Activated naive CD4-positive, alpha-beta T cell treated with anti-CD3 and anti-CD28 coated beads, Interleukin-2, amount 50 U/mL, for 72 hours (primary cell): Measurements from ENCODE around the gene FAM124A. TPM values are rescaled to one million over a fixed set of nuclear protein-coding genes. Genes with fewer than 3 reads are reported as not detected.

Experiments
- ATAC-seq, 2 donors: fragments of 150-1000 bp; cut with Tn5 transposase; 2 replicates each; pipeline ENCODE4 v1.10.0; 2021; ENCODE audit warnings: mild to moderate bottlenecking in 2 of 2, moderate library complexity in 2 of 2
- DNase-seq, 2 donors: peaks; one replicate each; pipeline ENCODE4 v3.0.0; 2021 to 2022; ENCODE audit warnings: low spot score in 2 of 2
- H3K27ac Mint-ChIP-seq, 2 donors: one replicate each; pipeline ENCODE4 v1.8.0; 2022; ENCODE audit warnings: mild to moderate bottlenecking in 2 of 2, mixed read lengths in 2 of 2
- H3K36me3 Mint-ChIP-seq, 2 donors: one replicate each; pipeline ENCODE4 v1.8.0; 2022; ENCODE audit warnings: mixed read lengths in 2 of 2
- H3K9me3 Mint-ChIP-seq, 2 donors: one replicate each; pipeline ENCODE4 v1.8.0; 2022; ENCODE audit warnings: mixed read lengths in 2 of 2
- total RNA-seq, 2 donors: library from RNA; stranded (reverse); gene quantifications; one replicate each; pipeline ENCODE4 v1.2.3, GENCODE V29; 2022

The FAM124A gene
- under 1 TPM; 0.09 to 0.35 TPM for total RNA-seq

GRCh38 chr13:51222037-51222685, at the start of gene FAM124A:
FAM124A (plus strand) TSS chr13:51222398; CDS start chr13:51222502, 104 bp downstream.
- Mint-ChIP-seq H3K9me3 (no peaks in the 10 kb centered on the region), H3K36me3 (peaks cover 0 to 4% of the 10 kb centered on the region in 2 donors), H3K27ac (no peak within 1 kb of the TSS)
- ATAC-seq, result peak; percentile 86 to 90
- peak in 1 of 2 donors; percentile 71 for DNase-seq

GRCh38 chr13:51175021-51175420, 47.2 kb upstream of the FAM124A start:
- ATAC-seq (no peak), DNase-seq (no peak)
- no peaks in the 10 kb centered on the region for H3K36me3 Mint-ChIP-seq
- H3K27ac Mint-ChIP-seq, result no peak overlapping the region
- H3K9me3 Mint-ChIP-seq, result peaks cover 0 to 3% of the 10 kb centered on the region in 2 donors

GRCh38 chr13:51175639-51176038, 46.6 kb upstream of the FAM124A start:
- DNase-seq (no peak), ATAC-seq (no peak)
- no peaks in the 10 kb centered on the region for H3K36me3 Mint-ChIP-seq
- peaks cover 0 to 3% of the 10 kb centered on the region in 2 donors for H3K9me3 Mint-ChIP-seq
- H3K27ac Mint-ChIP-seq, result no peak overlapping the region

GRCh38 chr13:51177188-51177587, 45.0 kb upstream of the FAM124A start:
- Mint-ChIP-seq H3K36me3 (no peaks in the 10 kb centered on the region), H3K9me3 (peaks cover 0 to 3% of the 10 kb centered on the region in 2 donors), H3K27ac (no peak overlapping the region)
- ATAC-seq, result no peak
- DNase-seq, result no peak

- ATAC-seq, result no peak
- Mint-ChIP-seq H3K9me3 (peaks cover 0 to 3% of the 10 kb centered on the region in 2 donors), H3K36me3 (no peaks in the 10 kb centered on the region), H3K27ac (no peak overlapping the region)
- DNase-seq, result no peak
Observed at GRCh38 chr13:51178456-51179074, 43.6 kb upstream of the FAM124A start.

GRCh38 chr13:51179432-51179971, 42.7 kb upstream of the FAM124A start:
- Mint-ChIP-seq H3K36me3 (no peaks in the 10 kb centered on the region), H3K27ac (no peak overlapping the region), H3K9me3 (peaks cover 0 to 3% of the 10 kb centered on the region in 2 donors)
- no peak for ATAC-seq
- no peak for DNase-seq

- no peaks in the 10 kb centered on the region for H3K36me3 Mint-ChIP-seq
Observed at GRCh38 chr13:51180853-51181511, 41.2 kb upstream of the FAM124A start.

GRCh38 chr13:51181786-51182383, 40.3 kb upstream of the FAM124A start:
- no peaks in the 10 kb centered on the region for H3K9me3 Mint-ChIP-seq
- no peak overlapping the region for H3K27ac Mint-ChIP-seq
- H3K36me3 Mint-ChIP-seq, result no peaks in the 10 kb centered on the region
- no peak for DNase-seq
- no peak for ATAC-seq

More at GRCh38 chr13:51180853-51181511, 41.2 kb upstream of the FAM124A start:
- H3K9me3 Mint-ChIP-seq, result peaks cover 0 to under 1% of the 10 kb centered on the region in 2 donors
- DNase-seq (no peak), ATAC-seq (no peak)
- no peak overlapping the region for H3K27ac Mint-ChIP-seq

GRCh38 chr13:51191743-51192142, 30.5 kb upstream of the FAM124A start:
- Mint-ChIP-seq H3K9me3 (no peaks in the 10 kb centered on the region), H3K36me3 (no peaks in the 10 kb centered on the region), H3K27ac (peak overlapping the region in 1 of 2 donors; percentile 58)
- DNase-seq (no peak), ATAC-seq (no peak)

GRCh38 chr13:51192348-51192747, 29.9 kb upstream of the FAM124A start:
- Mint-ChIP-seq H3K9me3 (no peaks in the 10 kb centered on the region), H3K27ac (peak overlapping the region; percentile 10 to 16), H3K36me3 (no peaks in the 10 kb centered on the region)
- DNase-seq (no peak), ATAC-seq (peak; percentile 90 to 92)

GRCh38 chr13:51193387-51193786, 28.8 kb upstream of the FAM124A start:
- H3K9me3 Mint-ChIP-seq, result no peaks in the 10 kb centered on the region
- no peak overlapping the region for H3K27ac Mint-ChIP-seq
- ATAC-seq, result no peak
- H3K36me3 Mint-ChIP-seq, result no peaks in the 10 kb centered on the region
- DNase-seq, result no peak

- peaks cover 0 to 5% of the 10 kb centered on the region in 2 donors for H3K36me3 Mint-ChIP-seq
- DNase-seq, result no peak
- no peak overlapping the region for H3K27ac Mint-ChIP-seq
- no peak for ATAC-seq
- H3K9me3 Mint-ChIP-seq, result peaks cover 4 to 5% of the 10 kb centered on the region in 2 donors
Observed at GRCh38 chr13:51194942-51195341, 27.3 kb upstream of the FAM124A start.

GRCh38 chr13:51201886-51202285, 20.3 kb upstream of the FAM124A start:
- H3K36me3 Mint-ChIP-seq, result peaks cover 0 to 6% of the 10 kb centered on the region in 2 donors
- DNase-seq, result no peak
- H3K27ac Mint-ChIP-seq, result peak overlapping the region in 1 of 2 donors; percentile 73
- H3K9me3 Mint-ChIP-seq, result peaks cover 4 to 5% of the 10 kb centered on the region in 2 donors
- ATAC-seq, result peak in 1 of 2 donors; percentile 63

- Mint-ChIP-seq H3K36me3 (peaks cover 0 to 6% of the 10 kb centered on the region in 2 donors), H3K27ac (no peak overlapping the region), H3K9me3 (peaks cover 4 to 5% of the 10 kb centered on the region in 2 donors)
- ATAC-seq, result peak in 1 of 2 donors; percentile 81
- DNase-seq, result no peak
Observed at GRCh38 chr13:51202477-51203046, 19.6 kb upstream of the FAM124A start.

- Mint-ChIP-seq H3K27ac (no peak overlapping the region), H3K9me3 (no peaks in the 10 kb centered on the region), H3K36me3 (no peaks in the 10 kb centered on the region)
- ATAC-seq (no peak), DNase-seq (no peak)
Observed at GRCh38 chr13:51206584-51206983, 15.6 kb upstream of the FAM124A start.

- no peak for DNase-seq
- no peaks in the 10 kb centered on the region for H3K36me3 Mint-ChIP-seq
- H3K9me3 Mint-ChIP-seq, result no peaks in the 10 kb centered on the region
- no peak overlapping the region for H3K27ac Mint-ChIP-seq
- no peak for ATAC-seq
Observed at GRCh38 chr13:51207881-51208280, 14.3 kb upstream of the FAM124A start.
